OCI-LY7 (cell line): ENCODE results near the gene CCDC159.

Experiments used
- EZH2phosphoT487 ChIP-seq: fragments of 200-600 bp; sonication (generic); IDR thresholded peaks from 2 replicates; pipeline ENCODE4 v1.6.1; 2018; ENCODE audit warnings: low read depth, borderline replicate concordance, mild to moderate bottlenecking, mixed run types, antibody characterized with exemption, low read length, moderate library complexity, mixed read lengths
- TF ChIP-seq, protein P1 (sequence below): fragments of 200-600 bp; sonication (generic); conservative IDR thresholded peaks from 2 replicates; pipeline ENCODE4 v1.5.1; 2014; ENCODE audit warnings: mild to moderate bottlenecking, antibody characterized with exemption, low read length, moderate library complexity, mixed read lengths

DNA sequence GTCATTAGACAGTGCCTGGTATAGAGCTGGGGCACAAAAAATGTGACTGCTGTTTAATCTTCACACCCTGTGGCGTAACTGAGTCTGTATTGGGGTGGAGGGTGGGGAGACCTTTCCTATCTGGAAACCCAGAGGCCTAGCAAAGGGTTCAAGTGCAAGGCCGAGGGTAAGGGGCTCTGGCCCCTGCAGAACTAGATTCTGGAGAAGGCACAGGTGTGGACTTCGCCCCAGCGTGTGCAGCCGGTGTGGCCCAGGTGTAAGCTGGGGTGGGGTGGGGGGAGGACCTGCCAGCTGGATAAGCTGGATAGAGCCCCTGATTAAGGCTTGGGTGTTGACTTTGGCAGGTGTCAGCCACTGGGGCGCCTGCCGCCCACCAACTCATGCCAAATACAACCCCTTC is 8.2 kb upstream of the CCDC159 start:
- no peak for TF ChIP-seq EZH2phosphoT487
- TF ChIP-seq, protein P1, sequence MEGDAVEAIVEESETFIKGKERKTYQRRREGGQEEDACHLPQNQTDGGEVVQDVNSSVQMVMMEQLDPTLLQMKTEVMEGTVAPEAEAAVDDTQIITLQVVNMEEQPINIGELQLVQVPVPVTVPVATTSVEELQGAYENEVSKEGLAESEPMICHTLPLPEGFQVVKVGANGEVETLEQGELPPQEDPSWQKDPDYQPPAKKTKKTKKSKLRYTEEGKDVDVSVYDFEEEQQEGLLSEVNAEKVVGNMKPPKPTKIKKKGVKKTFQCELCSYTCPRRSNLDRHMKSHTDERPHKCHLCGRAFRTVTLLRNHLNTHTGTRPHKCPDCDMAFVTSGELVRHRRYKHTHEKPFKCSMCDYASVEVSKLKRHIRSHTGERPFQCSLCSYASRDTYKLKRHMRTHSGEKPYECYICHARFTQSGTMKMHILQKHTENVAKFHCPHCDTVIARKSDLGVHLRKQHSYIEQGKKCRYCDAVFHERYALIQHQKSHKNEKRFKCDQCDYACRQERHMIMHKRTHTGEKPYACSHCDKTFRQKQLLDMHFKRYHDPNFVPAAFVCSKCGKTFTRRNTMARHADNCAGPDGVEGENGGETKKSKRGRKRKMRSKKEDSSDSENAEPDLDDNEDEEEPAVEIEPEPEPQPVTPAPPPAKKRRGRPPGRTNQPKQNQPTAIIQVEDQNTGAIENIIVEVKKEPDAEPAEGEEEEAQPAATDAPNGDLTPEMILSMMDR = no peak
